K562 (cell line): Measurements from ENCODE around the gene SLC5A5. TPM values are rescaled to one million over a fixed set of nuclear protein-coding genes. Genes with fewer than 3 reads are reported as not detected.

Source experiments
- ELF4 ChIP-seq: fragments of 450-650 bp; formaldehyde crosslinking; IDR thresholded peaks from 2 replicates; pipeline ENCODE4 v1.4.0; 2022; ENCODE audit warnings: missing genetic modification characterization
- HCFC1 ChIP-seq: IDR thresholded peaks from 2 replicates; pipeline ENCODE4 v1.6.1; 2012; ENCODE audit warnings: low read depth, low read length, improper control_type of control experiment
- HDAC8 ChIP-seq: fragments of 450-650 bp; IDR thresholded peaks from 2 replicates; pipeline ENCODE4 v1.6.1; 2016; ENCODE audit warnings: mild to moderate bottlenecking, missing genetic modification characterization, moderate library complexity, missing compliant biosample characterization
- KDM1A ChIP-seq, 2 experiments: fragments of 450-650 bp; IDR thresholded peaks; 2 replicates each; pipeline ENCODE4 v1.6.1; 2016; ENCODE audit warnings: mild to moderate bottlenecking in 2 of 2
- MAZ ChIP-seq, 2 experiments: fragments of 450-650 bp in 1 of 2; sonication (generic) in 1 of 2; formaldehyde crosslinking; IDR thresholded peaks in 1 of 2; conservative IDR thresholded peaks in 1 of 2; 2 replicates each; pipeline versions ENCODE4 v1.4.0 to v1.5.0; 2020; ENCODE audit warnings: mild to moderate bottlenecking in 1 of 2, missing genetic modification reagents in 1 of 2
- MXI1 ChIP-seq: IDR thresholded peaks from 2 replicates; pipeline ENCODE4 v1.6.1; 2011; ENCODE audit warnings: low read depth, mild to moderate bottlenecking, improper control_type of control experiment, low read length
- NFE2 ChIP-seq: IDR thresholded peaks from 2 replicates; pipeline ENCODE4 v1.6.1; 2014; ENCODE audit warnings: antibody characterized with exemption, low read depth
- NR1H2 ChIP-seq: sonication (generic); formaldehyde crosslinking; IDR thresholded peaks from 2 replicates; pipeline ENCODE4 v1.4.0; 2020; ENCODE audit warnings: mild to moderate bottlenecking, missing genetic modification reagents
- POLR3A ChIP-seq: IDR thresholded peaks from 2 replicates; pipeline ENCODE4 v1.6.1; 2011; ENCODE audit warnings: borderline replicate concordance, mild to moderate bottlenecking, moderate library complexity; ENCODE audit not compliant: insufficient read length, insufficient read depth; ENCODE audit errors: extremely low read depth
- PTTG1 ChIP-seq: fragments of 450-650 bp; IDR thresholded peaks from 2 replicates; pipeline ENCODE4 v1.6.1; 2016; ENCODE audit warnings: low read depth, mild to moderate bottlenecking, missing genetic modification characterization, missing compliant biosample characterization
- TSC22D4 ChIP-seq: fragments of 450-650 bp; IDR thresholded peaks from 2 replicates; pipeline ENCODE4 v1.6.1; 2016; ENCODE audit warnings: missing genetic modification characterization, missing biosample characterization, control low read depth
- VEZF1 ChIP-seq: fragments of 200-800 bp; sonication (Bioruptor generic); IDR thresholded peaks from 2 replicates; pipeline ENCODE4 v1.6.1; 2017; ENCODE audit warnings: missing genetic modification characterization, missing compliant biosample characterization
- XRCC5 ChIP-seq: fragments of 200-400 bp; formaldehyde crosslinking; IDR thresholded peaks from 2 replicates; pipeline ENCODE4 v1.6.1; 2017; ENCODE audit warnings: low read depth, mild to moderate bottlenecking, low read length
- ZNF232 ChIP-seq: sonication (generic); formaldehyde crosslinking; IDR thresholded peaks from 2 replicates; pipeline ENCODE4 v1.8.0; 2022; ENCODE audit warnings: mild to moderate bottlenecking, missing genetic modification reagents
- ZNF668 ChIP-seq: fragments of 250-450 bp; sonication (Bioruptor Pico); IDR thresholded peaks from 2 replicates; pipeline ENCODE4 v1.8.0; 2022; ENCODE audit warnings: mild to moderate bottlenecking, inconsistent platforms
- ZNF766 ChIP-seq: fragments of 200-800 bp; sonication (Bioruptor generic); conservative IDR thresholded peaks from 2 replicates; pipeline ENCODE4 v1.6.1; 2016; ENCODE audit warnings: missing genetic modification characterization, missing compliant biosample characterization
- ZNF780A ChIP-seq: fragments of 250-450 bp; sonication (Bioruptor Pico); IDR thresholded peaks from 2 replicates; pipeline ENCODE4 v1.5.0; 2021; ENCODE audit warnings: mild to moderate bottlenecking
- polyA plus RNA-seq, 8 experiments: library from polyadenylated mRNA; depleted of rRNA in 4 of 8; stranded (reverse) in 5 of 8; unstranded in 3 of 8; fragments of >200 nt; fragmentation: Nextera tagmentation in 2 of 8; fragmentation: Illumina TruSeq in 1 of 8; extraction: Ambion mirVana in 2 of 8; extraction: Trizol in 1 of 8; gene quantifications; 2 replicates each; pipeline versions ENCODE4 v1.2.1 to v1.2.3, GENCODE V29; 2011 to 2014; ENCODE audit warnings: inconsistent platforms in 1 of 8, missing spikeins in 1 of 8
- total RNA-seq, 7 experiments: library from RNA; depleted of rRNA in 6 of 7; stranded (reverse); fragments of >200 nt in 6 of 7; fragmentation: Illumina TruSeq in 2 of 7; extraction: Trizol in 2 of 7; gene quantifications; 2 replicates each; pipeline versions ENCODE4 v1.2.1 to v1.2.3, GENCODE V29; 2011 to 2021; ENCODE audit warnings: low replicate concordance in 1 of 7
- TF ChIP-seq, protein P1 (sequence below): fragments of 450-650 bp; formaldehyde crosslinking; IDR thresholded peaks from 2 replicates; pipeline ENCODE4 v1.4.0; 2020; ENCODE audit warnings: mild to moderate bottlenecking, moderate library complexity
- TF ChIP-seq, protein P2 (sequence below): sonication (generic); formaldehyde crosslinking; IDR thresholded peaks from 2 replicates; pipeline ENCODE4 v1.8.0; 2022; ENCODE audit warnings: mild to moderate bottlenecking, missing genetic modification reagents
- TF ChIP-seq, protein P3 (sequence below): sonication (generic); formaldehyde crosslinking; IDR thresholded peaks from 2 replicates; pipeline ENCODE4 v1.8.0; 2022; ENCODE audit warnings: mild to moderate bottlenecking, missing genetic modification reagents

Gene SLC5A5
- total and polyA plus RNA-seq, 9 of the 15 experiments (the other 6 are each of a cell fraction or from before 2014, with no cell fraction given): 0.10 to 0.73 (median 0.23) TPM

GRCh38 chr19:17889609-17890214 lies 18.0 kb downstream of the SLC5A5 start (continued):
- TF ChIP-seq, protein P1, sequence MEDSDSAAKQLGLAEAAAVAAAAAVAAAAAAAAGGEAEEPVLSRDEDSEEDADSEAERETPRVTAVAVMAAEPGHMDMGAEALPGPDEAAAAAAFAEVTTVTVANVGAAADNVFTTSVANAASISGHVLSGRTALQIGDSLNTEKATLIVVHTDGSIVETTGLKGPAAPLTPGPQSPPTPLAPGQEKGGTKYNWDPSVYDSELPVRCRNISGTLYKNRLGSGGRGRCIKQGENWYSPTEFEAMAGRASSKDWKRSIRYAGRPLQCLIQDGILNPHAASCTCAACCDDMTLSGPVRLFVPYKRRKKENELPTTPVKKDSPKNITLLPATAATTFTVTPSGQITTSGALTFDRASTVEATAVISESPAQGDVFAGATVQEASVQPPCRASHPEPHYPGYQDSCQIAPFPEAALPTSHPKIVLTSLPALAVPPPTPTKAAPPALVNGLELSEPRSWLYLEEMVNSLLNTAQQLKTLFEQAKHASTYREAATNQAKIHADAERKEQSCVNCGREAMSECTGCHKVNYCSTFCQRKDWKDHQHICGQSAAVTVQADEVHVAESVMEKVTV (CRISPR knock-in tag): no peak
- TF ChIP-seq MAZ (CRISPR knock-in tag; conservative IDR thresholded peaks at IDR 0.05 in 1 of 2, IDR thresholded peaks at IDR 0.05 in 1 of 2) (peak in 1 of 2 experiments; percentile 48; a peak in 1 of 4 replicates), HCFC1 (0 out of 2 replicates have a peak, but pooled peaks have one; percentile 28), NR1H2 (no peak), ZNF766 (CRISPR knock-in tag) (peak; percentile 93), TSC22D4 (tag) (no peak), ZNF780A (CRISPR knock-in tag) (no peak), KDM1A (IDR thresholded peaks at IDR 0.05) (no peak), ELF4 (CRISPR knock-in tag) (no peak), XRCC5 (peak; percentile 66; the same call in 1 of the 2 replicates), ZNF232 (CRISPR knock-in tag) (peak; percentile 79), HDAC8 (tag) (0 out of 2 replicates have a peak, but pooled peaks have one; percentile 50), VEZF1 (CRISPR knock-in tag) (peak; percentile 54), PTTG1 (tag) (peak; percentile 36; the same call in 1 of the 2 replicates), ZNF668 (no peak), MXI1 (no peak), NFE2 (peak; percentile 24; the same call in 1 of the 2 replicates), POLR3A (no peak)
- TF ChIP-seq, protein P2, sequence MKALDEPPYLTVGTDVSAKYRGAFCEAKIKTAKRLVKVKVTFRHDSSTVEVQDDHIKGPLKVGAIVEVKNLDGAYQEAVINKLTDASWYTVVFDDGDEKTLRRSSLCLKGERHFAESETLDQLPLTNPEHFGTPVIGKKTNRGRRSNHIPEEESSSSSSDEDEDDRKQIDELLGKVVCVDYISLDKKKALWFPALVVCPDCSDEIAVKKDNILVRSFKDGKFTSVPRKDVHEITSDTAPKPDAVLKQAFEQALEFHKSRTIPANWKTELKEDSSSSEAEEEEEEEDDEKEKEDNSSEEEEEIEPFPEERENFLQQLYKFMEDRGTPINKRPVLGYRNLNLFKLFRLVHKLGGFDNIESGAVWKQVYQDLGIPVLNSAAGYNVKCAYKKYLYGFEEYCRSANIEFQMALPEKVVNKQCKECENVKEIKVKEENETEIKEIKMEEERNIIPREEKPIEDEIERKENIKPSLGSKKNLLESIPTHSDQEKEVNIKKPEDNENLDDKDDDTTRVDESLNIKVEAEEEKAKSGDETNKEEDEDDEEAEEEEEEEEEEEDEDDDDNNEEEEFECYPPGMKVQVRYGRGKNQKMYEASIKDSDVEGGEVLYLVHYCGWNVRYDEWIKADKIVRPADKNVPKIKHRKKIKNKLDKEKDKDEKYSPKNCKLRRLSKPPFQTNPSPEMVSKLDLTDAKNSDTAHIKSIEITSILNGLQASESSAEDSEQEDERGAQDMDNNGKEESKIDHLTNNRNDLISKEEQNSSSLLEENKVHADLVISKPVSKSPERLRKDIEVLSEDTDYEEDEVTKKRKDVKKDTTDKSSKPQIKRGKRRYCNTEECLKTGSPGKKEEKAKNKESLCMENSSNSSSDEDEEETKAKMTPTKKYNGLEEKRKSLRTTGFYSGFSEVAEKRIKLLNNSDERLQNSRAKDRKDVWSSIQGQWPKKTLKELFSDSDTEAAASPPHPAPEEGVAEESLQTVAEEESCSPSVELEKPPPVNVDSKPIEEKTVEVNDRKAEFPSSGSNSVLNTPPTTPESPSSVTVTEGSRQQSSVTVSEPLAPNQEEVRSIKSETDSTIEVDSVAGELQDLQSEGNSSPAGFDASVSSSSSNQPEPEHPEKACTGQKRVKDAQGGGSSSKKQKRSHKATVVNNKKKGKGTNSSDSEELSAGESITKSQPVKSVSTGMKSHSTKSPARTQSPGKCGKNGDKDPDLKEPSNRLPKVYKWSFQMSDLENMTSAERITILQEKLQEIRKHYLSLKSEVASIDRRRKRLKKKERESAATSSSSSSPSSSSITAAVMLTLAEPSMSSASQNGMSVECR (CRISPR knock-in tag): 0 out of 2 replicates have a peak, but pooled peaks have one; percentile 45
- TF ChIP-seq, protein P3, sequence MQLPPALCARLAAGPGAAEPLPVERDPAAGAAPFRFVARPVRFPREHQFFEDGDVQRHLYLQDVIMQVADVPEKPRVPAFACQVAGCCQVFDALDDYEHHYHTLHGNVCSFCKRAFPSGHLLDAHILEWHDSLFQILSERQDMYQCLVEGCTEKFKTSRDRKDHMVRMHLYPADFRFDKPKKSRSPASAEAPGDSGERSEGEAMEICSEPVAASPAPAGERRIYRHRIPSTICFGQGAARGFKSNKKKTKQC (CRISPR knock-in tag): peak; percentile 92
